GM08714 (cell line): ENCODE data around the gene AWAT2.

Experiments used
- H3K4me3 ChIP-seq: fragments of 200-500 bp; sonication (Bioruptor generic); 2 replicates; pipeline ENCODE4 v1.5.1; 2014; ENCODE audit warnings: mild to moderate bottlenecking, low read length, inconsistent platforms
- ZNF274 ChIP-seq: IDR thresholded peaks from 2 replicates; pipeline ENCODE4 v1.6.1; 2012; ENCODE audit warnings: mild to moderate bottlenecking, low read depth, low read length

AWAT2 gene

GRCh38 chrX:70049925-70050324 lies at the start of gene AWAT2:
TSS of gene AWAT2 (minus strand) at chrX:70049938. CDS start at chrX:70049932, 6 bp downstream.
- TF ChIP-seq ZNF274: no peak
- H3K4me3 ChIP-seq: no peak within 1 kb of the TSS

DNA sequence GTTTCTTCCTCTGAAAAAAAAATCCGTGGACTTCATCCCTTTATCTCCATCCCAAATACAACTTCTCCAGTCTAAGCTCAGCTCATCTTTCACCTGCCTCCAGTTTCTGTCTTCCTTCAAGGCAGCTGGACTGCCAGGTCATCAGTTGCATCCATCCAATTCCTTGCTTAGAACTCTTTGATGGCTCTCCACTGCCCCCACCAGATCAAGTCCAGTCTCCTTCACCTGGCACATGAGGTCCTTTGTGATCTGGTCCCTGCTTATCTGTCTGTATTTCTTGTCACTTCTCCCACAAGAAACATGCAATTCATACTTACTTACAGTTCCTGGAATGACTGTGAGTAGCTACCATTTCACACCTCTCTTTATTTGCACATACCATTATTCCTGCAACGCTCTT lies 46.3 kb upstream of the AWAT2 start:
- TF ChIP-seq ZNF274: no peak
- no peak overlapping the region for H3K4me3 ChIP-seq

GRCh38 chrX:70092247-70092646 lies 42.5 kb upstream of the AWAT2 start:
- no peak overlapping the region for H3K4me3 ChIP-seq
- no peak for TF ChIP-seq ZNF274

DNA sequence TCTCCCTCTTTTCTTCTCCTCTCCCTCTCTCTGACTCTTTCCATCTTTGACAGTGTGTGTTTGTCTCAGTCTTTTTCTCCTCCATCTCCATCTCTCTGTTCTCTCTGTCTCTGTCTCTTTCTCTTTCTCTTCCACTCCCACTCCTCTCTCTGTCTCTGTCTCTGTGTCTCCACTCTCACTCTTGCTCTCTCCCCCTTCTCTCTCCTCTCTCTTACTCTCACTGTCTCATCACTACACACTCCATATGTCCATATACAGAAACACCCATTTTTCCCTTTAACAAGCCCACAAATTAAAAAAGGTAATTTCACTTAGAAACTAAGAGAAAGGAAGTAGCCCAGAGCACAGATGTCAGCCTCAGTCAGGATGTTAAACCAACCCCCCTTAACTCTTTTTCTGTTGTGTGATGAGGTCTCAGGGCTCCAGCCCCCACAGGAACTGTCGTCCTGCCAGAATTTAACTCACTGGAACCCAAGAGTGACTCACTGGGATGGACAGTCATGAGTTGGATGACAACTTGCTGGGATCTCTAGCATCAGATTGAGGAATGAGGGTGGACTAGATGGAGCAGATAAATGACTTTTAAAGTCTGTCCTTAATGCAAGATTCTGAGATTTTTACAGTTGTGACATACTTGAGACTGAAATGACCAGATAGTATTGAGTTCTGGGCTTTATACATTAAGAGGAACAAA lies 40.0 kb upstream of the AWAT2 start:
- no peak overlapping the region for H3K4me3 ChIP-seq
- no peak for TF ChIP-seq ZNF274

DNA sequence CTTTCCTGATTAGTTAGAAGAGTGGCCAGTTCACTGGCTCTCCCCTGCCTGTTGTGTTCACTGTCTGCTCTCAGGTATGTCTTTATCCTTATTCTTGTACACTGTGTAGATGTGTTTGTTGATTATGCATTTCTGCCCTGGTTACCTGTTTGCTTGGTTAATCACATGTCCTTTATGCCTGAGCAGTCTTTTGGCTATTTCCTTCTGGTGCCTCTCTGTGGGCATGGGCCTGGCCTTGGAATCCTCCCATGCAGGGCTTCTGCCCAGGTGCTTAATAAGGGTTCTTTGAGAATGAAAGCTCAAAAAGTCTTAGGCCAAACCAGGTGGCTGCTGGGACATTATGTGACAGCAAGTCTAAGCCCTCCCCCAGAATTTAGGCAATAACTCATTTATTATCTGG lies 39.0 kb upstream of the AWAT2 start:
- H3K4me3 ChIP-seq: no peak overlapping the region
- no peak for TF ChIP-seq ZNF274

DNA sequence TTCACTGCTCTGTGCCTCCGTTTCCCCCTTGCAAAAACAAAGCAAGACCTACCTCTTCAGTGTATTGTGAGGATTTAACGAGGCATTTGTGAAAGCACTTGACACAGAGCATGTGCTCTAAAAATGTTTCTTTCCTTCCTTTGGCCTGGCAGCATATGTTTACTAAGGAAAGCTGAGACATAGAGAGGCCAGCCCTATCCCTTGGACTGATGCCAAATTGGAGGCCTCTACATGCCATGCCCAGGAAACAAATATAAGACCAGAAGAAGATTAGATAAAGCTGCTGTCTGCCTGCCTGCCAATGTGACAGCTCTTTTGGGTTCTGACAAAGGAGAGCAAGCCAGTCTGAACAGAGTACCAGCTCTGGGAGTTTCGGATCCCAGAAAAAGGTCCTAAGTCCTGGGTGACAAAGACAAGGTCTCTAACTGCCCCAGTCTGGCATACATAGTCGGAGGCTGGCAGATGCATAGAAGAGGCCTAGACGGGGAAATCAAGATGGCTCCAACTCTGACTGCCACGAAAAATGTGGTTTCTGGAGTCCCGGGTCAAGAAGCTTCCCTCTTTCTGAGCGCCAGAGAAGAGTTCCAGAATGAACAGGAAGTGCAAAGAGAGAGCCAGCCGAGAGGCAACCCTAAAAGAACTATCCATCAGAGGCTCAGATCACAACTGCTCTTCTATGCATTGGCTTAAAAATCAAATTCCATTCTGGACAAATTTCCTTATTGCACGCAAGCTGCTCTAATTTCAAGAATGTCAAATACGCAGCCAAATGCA lies 38.3 kb upstream of the AWAT2 start:
- no peak overlapping the region for H3K4me3 ChIP-seq
- TF ChIP-seq ZNF274: no peak

DNA sequence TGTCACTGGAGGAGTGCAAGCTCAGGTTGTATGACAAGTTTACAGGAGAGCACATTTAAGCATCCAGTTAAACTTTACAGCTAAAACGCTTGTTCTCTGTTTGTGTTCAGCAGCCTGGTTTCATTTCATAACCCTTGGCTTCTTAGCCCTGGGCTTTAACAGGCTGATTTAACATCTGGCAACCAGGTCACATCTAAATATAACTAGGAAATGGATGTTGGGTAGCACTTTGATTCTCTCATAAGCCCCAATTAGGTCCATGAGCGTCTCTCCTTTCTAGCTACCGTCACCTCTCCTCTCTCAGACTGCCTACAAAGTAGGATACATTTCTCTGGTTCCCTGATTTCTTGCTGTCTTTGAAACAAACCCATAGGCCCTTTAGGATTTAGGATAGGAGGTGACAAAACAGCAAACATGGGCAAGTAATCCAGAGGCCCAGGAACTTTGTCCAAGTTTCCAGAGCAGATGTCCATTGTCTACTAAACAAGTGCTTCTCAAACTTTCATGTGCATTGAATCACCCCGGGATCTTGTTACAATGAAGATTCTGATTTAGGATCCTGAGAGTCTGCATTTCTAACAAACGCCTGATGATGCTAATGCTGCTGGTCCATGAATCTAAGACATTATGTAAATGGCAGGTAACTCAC lies 35.0 kb upstream of the AWAT2 start:
- no peak for TF ChIP-seq ZNF274
- H3K4me3 ChIP-seq: no peak overlapping the region

DNA sequence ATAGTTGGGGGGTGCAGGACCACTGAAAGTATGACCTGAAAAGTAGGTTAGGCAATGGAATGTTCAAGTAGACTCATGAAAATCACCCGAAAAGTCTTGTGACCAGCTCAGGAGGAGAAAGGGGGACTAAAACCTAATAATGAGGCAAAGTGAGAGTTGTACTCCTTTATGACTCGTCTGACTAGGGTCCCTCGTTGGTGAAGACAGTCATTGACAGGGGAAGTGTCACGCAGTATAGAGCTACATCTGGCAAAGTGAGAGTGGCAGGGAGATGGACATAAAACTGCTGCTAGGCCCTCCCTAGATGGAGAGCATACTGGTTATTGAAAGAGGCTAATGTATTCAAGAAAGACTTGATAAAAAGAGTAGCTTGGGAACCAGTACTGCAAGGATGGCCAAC lies 33.0 kb upstream of the AWAT2 start:
- no peak for TF ChIP-seq ZNF274
- no peak overlapping the region for H3K4me3 ChIP-seq

DNA sequence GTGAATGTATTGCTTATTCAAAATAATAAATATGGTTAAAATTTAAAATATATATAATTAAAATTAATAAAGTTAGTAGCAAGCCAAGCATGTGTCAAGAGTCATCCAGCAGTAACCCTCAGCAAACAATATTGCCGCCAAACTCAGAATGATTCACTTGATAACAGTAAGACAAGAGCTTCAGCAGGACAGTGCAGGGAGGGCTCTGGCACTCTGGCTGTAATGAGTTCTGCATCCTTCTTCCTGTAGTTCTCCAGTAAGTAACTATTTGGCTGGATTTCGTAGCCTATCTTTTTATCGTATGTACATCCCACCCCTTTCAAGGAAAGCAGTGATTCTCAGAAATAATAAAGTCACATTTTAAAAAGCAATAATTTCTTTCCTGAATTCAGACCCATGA lies 30.1 kb upstream of the AWAT2 start:
- no peak for TF ChIP-seq ZNF274
- H3K4me3 ChIP-seq: no peak overlapping the region

DNA sequence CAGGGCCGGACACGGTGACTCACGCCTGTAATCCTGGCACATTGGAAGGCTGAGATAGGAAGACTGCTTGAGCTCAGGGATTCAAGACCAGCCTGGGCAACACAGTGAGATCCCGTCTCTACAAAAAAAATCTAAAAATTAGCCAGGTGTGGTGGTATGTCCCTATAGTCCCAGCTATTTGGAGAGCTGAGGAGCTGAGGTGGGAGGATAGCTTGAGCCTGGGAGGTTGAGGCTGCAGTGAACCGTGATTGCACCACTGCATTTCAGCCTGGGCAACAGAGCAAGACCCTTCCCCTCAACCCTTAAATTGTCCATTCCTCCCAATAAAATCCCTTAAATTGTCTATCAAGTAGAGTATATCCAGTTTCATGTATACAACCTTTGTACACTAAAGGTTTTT lies 29.6 kb upstream of the AWAT2 start:
- no peak overlapping the region for H3K4me3 ChIP-seq
- no peak for TF ChIP-seq ZNF274

- no peak for TF ChIP-seq ZNF274
- H3K4me3 ChIP-seq: no peak overlapping the region
Observed at GRCh38 chrX:70066646-70067045, 16.9 kb upstream of the AWAT2 start.

DNA sequence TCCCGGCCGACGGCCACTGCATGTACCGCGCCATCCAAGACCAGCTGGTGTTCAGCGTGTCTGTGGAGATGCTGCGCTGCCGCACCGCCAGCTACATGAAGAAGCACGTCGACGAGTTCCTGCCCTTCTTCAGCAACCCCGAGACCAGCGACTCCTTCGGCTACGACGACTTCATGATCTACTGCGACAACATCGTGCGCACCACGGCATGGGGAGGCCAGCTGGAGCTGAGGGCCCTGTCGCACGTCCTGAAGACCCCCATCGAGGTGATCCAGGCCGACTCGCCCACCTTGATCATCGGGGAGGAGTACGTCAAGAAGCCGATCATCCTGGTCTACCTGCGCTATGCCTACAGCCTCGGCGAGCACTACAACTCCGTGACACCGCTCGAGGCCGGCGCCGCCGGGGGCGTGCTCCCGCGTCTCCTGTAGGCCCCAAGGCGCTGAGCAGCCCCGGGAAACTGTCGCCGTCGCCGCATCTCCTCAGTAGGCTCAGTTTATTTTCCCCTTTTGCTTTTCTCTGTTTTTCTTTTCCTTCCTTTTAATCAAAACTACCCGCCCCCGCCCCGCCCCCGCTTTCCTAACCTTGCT lies 13.3 kb upstream of the AWAT2 start:
- no peak for TF ChIP-seq ZNF274
- H3K4me3 ChIP-seq: no peak overlapping the region

DNA sequence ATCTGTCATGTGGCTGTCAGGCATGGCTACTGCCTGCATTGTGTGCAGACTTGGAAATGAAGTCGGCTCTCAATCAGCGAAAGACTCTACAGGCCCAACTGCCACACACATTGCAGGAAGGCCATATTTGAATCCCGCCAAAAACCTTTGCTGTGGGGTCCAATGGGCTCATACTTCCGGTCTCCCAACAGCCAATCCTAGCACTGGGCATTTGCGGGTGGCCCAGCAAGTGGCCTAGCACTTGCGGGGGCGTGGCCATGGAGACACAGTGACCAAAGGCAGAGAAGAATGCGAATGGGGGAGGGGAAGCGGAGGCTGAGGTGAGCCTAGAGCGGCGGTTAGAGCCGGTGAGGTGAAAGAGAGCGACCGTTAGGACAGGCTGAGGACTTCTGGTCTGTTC lies 12.3 kb upstream of the AWAT2 start, which contains the start of gene OTUD6A:
Gene OTUD6A (plus strand): TSS at position 382 of the 400 bp plus-strand sequence. CDS start 68 bp downstream, outside the sequence.
- no peak for TF ChIP-seq ZNF274
- no peak within 1 kb of the TSS for H3K4me3 ChIP-seq

GRCh38 chrX:70054391-70054790 lies 4.7 kb upstream of the AWAT2 start:
- no peak overlapping the region for H3K4me3 ChIP-seq
- no peak for TF ChIP-seq ZNF274
